Stimulated activated CD8-positive, alpha-beta memory T cell treated with anti-CD3 and anti-CD28 coated beads, Interleukin-15, amount 100 ng/mL, for 24 hours (primary cell): ENCODE data around the gene NDUFB6.
"Not testable (repeated sequence)": the region's sequence is repeated elsewhere in the genome, so short reads cannot be mapped to it uniquely, and the experiment has no call there.

Experiments
- DNase-seq: peaks from one replicate; pipeline ENCODE4 v3.0.0-alpha.2; 2020; ENCODE audit warnings: low read depth

NDUFB6 gene

DNA sequence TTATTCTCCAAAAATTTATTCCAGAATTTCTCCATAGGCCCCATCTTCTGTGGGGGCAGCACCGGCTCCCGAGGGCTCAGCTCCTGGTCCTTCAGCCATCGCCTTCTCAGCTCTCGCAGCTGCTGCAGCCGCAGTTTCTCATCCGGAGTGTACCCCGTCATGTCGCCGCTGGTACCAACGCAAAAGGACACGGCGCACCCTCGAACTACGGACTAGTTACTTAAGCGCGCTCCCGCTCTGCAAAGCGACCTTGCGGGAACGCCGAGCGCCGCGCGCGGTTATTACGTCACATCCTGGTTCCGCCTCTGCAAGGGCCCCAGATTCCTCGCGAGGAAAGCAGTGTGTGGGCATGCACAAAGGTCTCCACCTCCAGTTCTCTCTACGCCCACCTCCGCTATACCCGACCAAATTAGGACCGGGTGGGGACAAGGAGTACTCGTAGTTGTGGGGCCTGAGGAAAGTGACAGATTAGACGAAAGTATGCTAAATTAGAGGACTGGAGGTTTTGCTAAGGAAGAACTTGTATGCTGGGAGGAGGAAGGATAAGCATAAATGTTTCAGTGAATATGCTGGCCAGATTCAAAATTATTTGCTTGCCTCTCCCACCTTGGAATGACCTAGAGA is at the start of gene NDUFB6:
TSS of gene NDUFB6 (minus strand) at position 260 of the 624 bp plus-strand sequence. CDS start at position 161, 99 bp downstream.
- peak; percentile 96 for DNase-seq

- DNase-seq, result no peak
These were observed 45.3 kb upstream of the NDUFB6 start for GRCh38 chr9:32618261-32618660.

GRCh38 chr9:32606811-32607210 is 33.9 kb upstream of the NDUFB6 start:
- DNase-seq, result no peak

- no peak for DNase-seq
These were observed 31.2 kb upstream of the NDUFB6 start for GRCh38 chr9:32603914-32604852.

DNA sequence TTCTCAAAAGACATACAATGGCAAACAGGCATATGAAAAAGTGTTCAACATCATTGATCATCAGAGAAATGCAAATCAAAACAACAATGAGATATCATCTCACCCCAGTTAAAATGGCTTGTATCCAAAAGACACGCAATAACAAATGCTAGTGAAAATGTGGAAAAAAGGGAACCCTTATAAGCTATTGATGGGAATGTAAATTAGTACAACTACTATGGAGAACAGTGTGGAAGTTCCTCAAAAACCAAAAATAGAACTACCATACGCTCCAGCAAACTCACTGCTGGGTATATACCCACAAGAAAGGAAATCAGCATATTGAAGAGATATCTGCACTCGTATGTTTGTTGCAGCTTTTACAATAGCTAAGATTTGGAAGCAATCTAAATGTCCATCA is 26.1 kb upstream of the NDUFB6 start:
- not testable (repeated sequence) for DNase-seq

GRCh38 chr9:32596936-32597335 is 24.0 kb upstream of the NDUFB6 start:
- no peak for DNase-seq

- no peak for DNase-seq
These were observed 23.3 kb upstream of the NDUFB6 start for GRCh38 chr9:32596096-32596865.

GRCh38 chr9:32590898-32591297 is 17.9 kb upstream of the NDUFB6 start:
- no peak for DNase-seq

GRCh38 chr9:32590476-32590875 is 17.5 kb upstream of the NDUFB6 start:
- no peak for DNase-seq

DNA sequence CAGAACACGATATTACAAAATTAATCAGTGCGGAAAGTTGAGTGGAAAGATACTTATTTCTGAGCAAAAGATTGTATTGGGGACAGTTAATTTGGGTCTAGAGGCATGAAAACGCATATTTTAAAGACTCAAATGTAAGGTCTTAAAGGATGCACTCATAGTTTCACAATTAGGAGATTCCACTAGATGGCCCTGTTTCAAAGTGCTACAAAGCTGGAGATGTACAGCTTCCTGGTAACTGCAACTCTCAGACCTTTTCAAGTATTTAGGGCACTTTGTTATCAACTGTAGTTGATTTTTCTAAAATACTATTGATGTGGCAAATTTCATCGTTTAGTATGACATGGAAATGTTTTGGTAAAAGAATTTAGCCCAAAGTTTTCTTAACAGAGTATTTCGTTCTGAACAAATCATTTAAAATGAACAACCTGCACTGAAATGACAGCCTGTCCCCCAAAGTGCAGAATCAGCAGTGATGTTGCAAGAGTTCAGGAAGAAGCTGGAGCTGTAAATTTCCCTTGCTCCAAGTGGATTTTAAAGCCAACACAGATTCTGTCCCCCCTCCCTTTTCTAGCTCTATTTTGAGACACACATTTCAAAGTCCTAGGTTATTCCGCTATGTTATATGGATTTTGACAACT is 16.2 kb upstream of the NDUFB6 start:
- DNase-seq, result no peak

- DNase-seq, result no peak
These were observed 14.9 kb upstream of the NDUFB6 start for GRCh38 chr9:32587901-32588300.

DNA sequence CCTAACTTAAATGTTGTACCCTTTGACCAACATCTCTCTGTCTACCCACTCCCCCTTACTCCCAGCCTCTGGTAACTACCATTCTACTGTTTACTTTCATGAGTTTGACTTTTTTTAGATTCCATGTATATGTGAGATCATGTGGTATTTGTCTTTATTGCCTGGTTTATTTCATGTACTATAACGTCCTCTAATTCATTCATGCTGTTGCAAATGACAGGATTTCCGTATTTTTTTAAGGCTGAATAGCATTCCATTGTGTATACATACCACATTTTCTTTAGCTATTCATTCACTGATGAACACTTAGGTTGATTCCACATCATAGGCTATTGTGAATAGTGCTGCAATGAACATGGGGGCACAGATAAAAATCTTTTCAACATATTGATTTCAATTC is 11.8 kb upstream of the NDUFB6 start:
- DNase-seq, result no peak

DNA sequence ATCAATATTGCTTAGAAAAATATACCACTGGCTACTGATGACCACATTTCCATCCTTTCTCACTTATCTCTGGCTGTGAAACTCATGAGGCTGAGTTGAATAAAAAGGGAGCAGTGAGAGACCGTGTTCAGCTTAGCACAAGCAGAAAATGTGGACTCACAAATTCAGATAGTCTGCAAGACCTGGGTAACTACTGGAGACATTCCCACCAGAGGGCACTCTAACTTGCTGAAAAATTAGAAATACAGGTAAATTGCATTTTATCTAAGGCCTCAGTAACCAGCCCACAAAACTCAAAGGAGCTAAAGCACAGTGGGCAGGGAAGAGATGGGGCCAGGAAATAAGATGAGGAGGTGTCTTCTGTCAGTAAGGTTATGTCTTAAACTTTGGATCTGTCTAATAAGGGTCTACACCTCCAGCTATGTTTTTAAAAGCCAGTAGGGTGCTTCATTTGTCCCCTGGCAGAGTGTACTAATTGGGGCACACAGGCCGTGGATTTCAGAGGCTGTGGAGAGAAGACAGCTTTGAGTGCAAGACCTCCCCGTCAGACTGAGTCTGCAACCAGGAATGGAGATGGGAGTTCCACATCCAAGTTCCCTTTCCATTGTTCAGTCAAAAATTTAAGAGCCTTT is 8.7 kb upstream of the NDUFB6 start:
- no peak for DNase-seq

DNA sequence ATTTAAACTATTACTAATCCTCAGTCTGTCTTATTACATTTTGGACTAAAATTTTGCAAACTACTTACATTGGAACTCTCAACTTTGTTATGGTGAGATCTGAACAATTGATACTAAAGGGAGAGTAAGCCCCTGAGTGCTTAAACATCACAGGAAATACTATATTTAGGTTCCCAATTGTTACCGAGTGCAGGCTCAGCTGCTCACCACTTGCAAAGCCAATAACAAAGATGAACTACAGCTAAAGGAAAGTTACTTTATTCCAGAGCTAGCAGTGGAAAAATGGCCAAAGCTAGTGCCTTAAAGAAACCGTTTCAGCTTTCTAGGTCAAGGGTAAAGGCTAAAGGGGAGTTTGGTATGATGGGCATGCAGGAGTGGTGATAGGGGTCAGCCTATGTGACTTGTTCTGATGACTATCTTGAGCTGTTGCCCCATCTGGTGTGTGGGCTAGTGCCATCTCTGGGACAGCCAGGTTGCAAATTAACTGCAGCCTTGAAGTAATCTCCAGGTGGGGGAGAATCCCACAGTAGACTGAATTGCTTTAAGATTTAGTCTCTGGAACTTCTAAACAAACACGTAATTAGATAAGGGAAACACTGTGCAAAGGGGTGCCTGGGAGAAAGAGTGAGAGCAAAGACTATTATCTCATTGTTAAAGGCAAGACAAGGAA is 7.8 kb upstream of the NDUFB6 start:
- no peak for DNase-seq

GRCh38 chr9:32579706-32580331 is 6.9 kb upstream of the NDUFB6 start:
- DNase-seq, result peak; percentile 53

- no peak for DNase-seq
These were observed 6.0 kb upstream of the NDUFB6 start for GRCh38 chr9:32578976-32579375.

DNA sequence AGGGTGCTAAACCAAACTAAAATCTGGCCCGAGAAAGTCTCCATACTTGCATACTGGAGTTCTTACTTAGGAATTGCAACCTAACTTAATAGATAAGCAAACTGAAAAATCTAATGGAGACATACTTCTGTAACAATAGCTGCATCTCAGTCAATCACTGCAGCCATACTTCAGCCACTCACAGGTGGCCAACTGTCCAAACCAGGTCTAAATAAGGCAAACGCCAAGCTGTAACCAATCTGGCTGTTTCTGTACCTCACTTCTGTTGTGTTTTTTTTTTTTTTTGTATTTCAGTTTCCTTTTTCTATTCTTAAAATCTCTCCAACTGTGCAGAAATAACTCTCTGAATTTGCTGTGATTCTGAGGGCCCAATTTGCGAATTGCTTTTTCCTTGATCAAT is 4.4 kb upstream of the NDUFB6 start:
- DNase-seq, result no peak

DNA sequence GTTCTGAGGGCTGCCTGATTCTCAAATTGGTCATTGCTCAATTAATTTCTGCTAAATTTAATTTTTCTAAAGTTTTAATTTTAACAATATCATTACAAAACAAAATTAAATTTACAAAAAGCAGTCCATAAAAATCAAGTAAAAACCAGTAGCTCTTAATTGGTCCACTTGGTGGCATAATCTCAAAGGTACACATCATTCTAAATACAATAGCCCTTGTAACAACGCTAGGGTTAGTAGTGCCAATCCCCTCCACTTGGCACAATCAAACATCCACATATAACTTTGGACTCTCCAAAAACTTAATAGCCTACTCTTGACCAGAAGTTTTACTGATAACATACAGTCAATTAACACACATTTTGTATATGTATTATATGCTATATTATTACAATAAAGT is 1.9 kb upstream of the NDUFB6 start:
- no peak for DNase-seq

GRCh38 chr9:32573821-32574220 is 862 bp upstream of the NDUFB6 start:
- no peak for DNase-seq
